Measurements from ENCODE around the gene CPSF6. TPM values are rescaled to one million over a fixed set of nuclear protein-coding genes. Genes with fewer than 3 reads are reported as not detected.

Gene CPSF6
- total and polyA plus RNA-seq, 2 of the 4 experiments (the other 2 are of a cell fraction) = 9.1 to 39.3 TPM

DNA sequence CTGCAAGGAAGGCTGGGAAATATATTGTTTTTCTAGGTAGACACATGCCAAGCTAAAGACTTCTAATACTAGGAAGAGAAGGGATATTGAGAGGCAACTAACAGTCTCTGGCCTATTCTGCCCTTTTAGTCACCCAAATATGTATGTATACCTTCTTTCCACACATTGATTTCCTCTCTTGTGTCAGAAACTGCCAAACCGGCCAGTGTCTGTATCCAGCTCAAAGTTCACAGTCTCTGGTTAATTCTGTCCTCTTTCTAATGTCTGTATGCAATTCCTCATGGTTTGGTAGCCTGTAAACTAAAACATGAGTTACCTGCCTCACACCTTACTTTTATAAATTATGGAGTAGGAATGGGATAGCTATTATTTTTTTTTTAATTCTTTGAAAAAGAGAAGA is 25.2 kb upstream of the CPSF6 start:
- CTCF ChIA-PET = no interaction called here
- peaks cover 6% of the 10 kb centered on the region for H3K27me3 ChIP-seq (ENCODE audit: control insufficient read depth, insufficient read depth, low read length)

More for the DNA sequence above, 25.2 kb upstream of the CPSF6 start:
- no TSS peak for BruUV-seq (replicated peaks)
- Histone ChIP-seq H4K8ac (ENCODE audit: low read depth in 2 of 2, low read length in 2 of 2) (no peak overlapping the region), H2BK5ac (ENCODE audit: low read depth, low read length, poor library complexity, severe bottlenecking) (no peak overlapping the region), H3K9ac (ENCODE audit: low read depth, low read length) (no peak overlapping the region), H3K4me2 (ENCODE audit: low read depth, low read length) (no peak overlapping the region), H2AK5ac (ENCODE audit: low read depth, low read length) (no peak overlapping the region), H3K79me1 (ENCODE audit: low read depth in 1 of 2, low read length in 2 of 2) (no peaks in the 10 kb centered on the region), H2BK120ac (ENCODE audit: low read depth, low read length) (no peak overlapping the region), H3K9me3 (ENCODE audit: control insufficient read depth, insufficient read depth, low read length) (no peaks in the 10 kb centered on the region), H3K27ac (ENCODE audit: insufficient read depth, low read length) (no peak overlapping the region), H3K4ac (ENCODE audit: low read depth, low read length) (no peak overlapping the region), H4K91ac (ENCODE audit: insufficient read depth, low read depth, low read length) (no peak overlapping the region), H3K4me1 (ENCODE audit: control insufficient read depth, insufficient read depth, low read length) (no peaks in the 10 kb centered on the region), H3K4me3 (ENCODE audit: insufficient read depth, low read depth, low read length) (no peak overlapping the region), H2AFZ (replicated peaks; ENCODE audit: low read length, poor library complexity) (no peak overlapping the region), H2BK20ac (ENCODE audit: low read depth, low read length) (no peak overlapping the region), H3K9me1 (ENCODE audit: insufficient read depth, low read length) (no peaks in the 10 kb centered on the region), H3K14ac (replicated peaks; ENCODE audit: low read depth, low read length) (no peak overlapping the region), H3K36me3 (ENCODE audit: control insufficient read depth, insufficient read depth, low read length) (no peaks in the 10 kb centered on the region), H2BK15ac (ENCODE audit: low read depth, low read length) (no peak overlapping the region), H4K20me1 (ENCODE audit: insufficient read depth, low read length) (no peaks in the 10 kb centered on the region), H3K56ac (ENCODE audit: extremely low read depth, insufficient read depth, low read length) (no peak overlapping the region), H4K5ac (ENCODE audit: low read depth, low read length) (no peak overlapping the region), H3K18ac (ENCODE audit: low read depth, low read length) (no peak overlapping the region), H2AK9ac (replicated peaks; ENCODE audit: low read depth, low read length, poor library complexity) (no peak overlapping the region), H3K23ac (ENCODE audit: low read depth, low read length) (no peak overlapping the region)
- intact Hi-C loops (cut with micrococcal nuclease) = no loop called here
- in situ Hi-C loops (cut with MboI; ENCODE audit: low sequenced_read_pairs) = no loop called here
- POLR2A ChIA-PET (ENCODE audit: unreplicated experiment) = no interaction called here
- dilution Hi-C loops (cut with HindIII; ENCODE audit: low sequenced_read_pairs, unreplicated experiment) = no loop called here
- no peak for ATAC-seq (ENCODE audit: low read depth)
- WGBS, 2 experiments (ENCODE audit: extremely low coverage in 2 of 2, insufficient read length in 1 of 2) = no CpG with 5 or more reads among the region's 1 CpG
- no peak for DNase-seq
- TF ChIP-seq BHLHE40 (IDR thresholded peaks at IDR 0.05; ENCODE audit: low read depth, low read length) = no peak
- no peak for TF ChIP-seq MAFK (IDR thresholded peaks at IDR 0.05; ENCODE audit: low read depth, low read length)
- no peak for TF ChIP-seq POLR2A (IDR thresholded peaks at IDR 0.05; ENCODE audit: low read depth, low read length)
- no peak for TF ChIP-seq MXI1 (IDR thresholded peaks at IDR 0.05; ENCODE audit: borderline replicate concordance, low read depth, low read length)
- TF ChIP-seq, protein P1, sequence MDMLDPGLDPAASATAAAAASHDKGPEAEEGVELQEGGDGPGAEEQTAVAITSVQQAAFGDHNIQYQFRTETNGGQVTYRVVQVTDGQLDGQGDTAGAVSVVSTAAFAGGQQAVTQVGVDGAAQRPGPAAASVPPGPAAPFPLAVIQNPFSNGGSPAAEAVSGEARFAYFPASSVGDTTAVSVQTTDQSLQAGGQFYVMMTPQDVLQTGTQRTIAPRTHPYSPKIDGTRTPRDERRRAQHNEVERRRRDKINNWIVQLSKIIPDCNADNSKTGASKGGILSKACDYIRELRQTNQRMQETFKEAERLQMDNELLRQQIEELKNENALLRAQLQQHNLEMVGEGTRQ (IDR thresholded peaks at IDR 0.05; ENCODE audit: low read depth, low read length) = no peak
- no peak for TF ChIP-seq NFE2L2 (IDR thresholded peaks at IDR 0.05; ENCODE audit: low read depth, low read length)
- no peak for TF ChIP-seq RAD21 (IDR thresholded peaks at IDR 0.05; ENCODE audit: low read length)
- no peak for TF ChIP-seq SMC3 (IDR thresholded peaks at IDR 0.05; ENCODE audit: low read depth, low read length)
- TF ChIP-seq FOS (IDR thresholded peaks at IDR 0.05; ENCODE audit: low read depth, low read length) = no peak
- TF ChIP-seq CEBPB (IDR thresholded peaks at IDR 0.05; ENCODE audit: low read depth, low read length) = no peak

All from IMR-90 (cell line).